ENCODE data around the gene PRODH2. TPM values are rescaled to one million over a fixed set of nuclear protein-coding genes. Genes with fewer than 3 reads are reported as not detected.

Gene PRODH2
- total RNA-seq, 1 experiment from 2014 or later: not detected

DNA sequence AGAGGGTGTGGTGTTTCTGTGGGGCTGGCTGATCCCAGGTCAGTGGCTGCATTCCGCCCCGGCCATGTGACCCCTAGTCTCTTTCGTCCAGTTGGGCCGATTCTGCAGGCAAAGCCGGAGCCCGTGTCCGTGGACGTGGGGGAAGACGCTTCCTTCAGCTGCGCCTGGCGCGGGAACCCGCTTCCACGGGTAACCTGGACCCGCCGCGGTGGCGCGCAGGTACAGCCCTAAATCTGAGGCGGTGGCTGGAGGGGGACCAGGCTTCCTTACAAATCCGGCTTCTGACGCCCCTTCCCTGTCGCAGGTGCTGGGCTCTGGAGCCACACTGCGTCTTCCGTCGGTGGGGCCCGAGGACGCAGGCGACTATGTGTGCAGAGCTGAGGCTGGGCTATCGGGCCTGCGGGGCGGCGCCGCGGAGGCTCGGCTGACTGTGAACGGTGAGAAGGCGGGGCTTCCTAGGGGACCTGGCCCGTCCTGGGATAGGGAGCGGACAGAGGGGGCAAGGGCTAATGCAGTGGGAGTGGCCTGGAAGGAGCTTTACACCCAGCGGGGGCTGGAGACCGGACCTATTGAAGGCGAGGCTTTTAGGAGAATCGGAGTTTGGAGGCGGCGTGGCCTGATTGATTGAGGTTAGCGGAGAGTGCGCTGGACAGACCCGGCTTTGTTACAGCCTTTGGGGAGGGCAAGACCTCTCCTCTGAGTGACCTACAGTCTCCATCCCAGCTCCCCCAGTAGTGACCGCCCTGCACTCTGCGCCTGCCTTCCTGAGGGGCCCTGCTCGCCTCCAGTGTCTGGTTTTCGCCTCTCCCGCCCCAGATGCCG is 48.4 kb upstream of the PRODH2 start:
- no peak overlapping the region for H2AFZ ChIP-seq
- H3K9me3 ChIP-seq (ENCODE audit: insufficient read depth, low read depth): no peaks in the 10 kb centered on the region
- no peak for DNase-seq
- CTCF ChIA-PET: no interaction called here
- POLR2A ChIA-PET (ENCODE audit: unreplicated experiment): no interaction called here
- no peak overlapping the region for H3K4me2 ChIP-seq
- H3K36me3 ChIP-seq (ENCODE audit: low read depth): no peaks in the 10 kb centered on the region
- no peaks in the 10 kb centered on the region for H3F3A ChIP-seq (ENCODE audit: insufficient read depth, low read depth)
- no peak overlapping the region for H3K4me3 ChIP-seq
- intact Hi-C loops (cut with micrococcal nuclease; ENCODE audit: unreplicated experiment): no loop called here
- no peaks in the 10 kb centered on the region for H4K20me1 ChIP-seq (ENCODE audit: insufficient read depth)
- no peaks in the 10 kb centered on the region for H3K4me1 ChIP-seq (replicated peaks; ENCODE audit: insufficient read depth)
- no TSS peak for BruUV-seq (replicated peaks)
- peaks cover 90% of the 10 kb centered on the region for H3K27me3 ChIP-seq (ENCODE audit: insufficient read depth, low read depth)
- H3K79me2 ChIP-seq (ENCODE audit: low read depth): no peaks in the 10 kb centered on the region
- no peak overlapping the region for H3K27ac ChIP-seq
- H3K9me2 ChIP-seq (ENCODE audit: insufficient read depth): no peaks in the 10 kb centered on the region
- TF ChIP-seq, protein P1, sequence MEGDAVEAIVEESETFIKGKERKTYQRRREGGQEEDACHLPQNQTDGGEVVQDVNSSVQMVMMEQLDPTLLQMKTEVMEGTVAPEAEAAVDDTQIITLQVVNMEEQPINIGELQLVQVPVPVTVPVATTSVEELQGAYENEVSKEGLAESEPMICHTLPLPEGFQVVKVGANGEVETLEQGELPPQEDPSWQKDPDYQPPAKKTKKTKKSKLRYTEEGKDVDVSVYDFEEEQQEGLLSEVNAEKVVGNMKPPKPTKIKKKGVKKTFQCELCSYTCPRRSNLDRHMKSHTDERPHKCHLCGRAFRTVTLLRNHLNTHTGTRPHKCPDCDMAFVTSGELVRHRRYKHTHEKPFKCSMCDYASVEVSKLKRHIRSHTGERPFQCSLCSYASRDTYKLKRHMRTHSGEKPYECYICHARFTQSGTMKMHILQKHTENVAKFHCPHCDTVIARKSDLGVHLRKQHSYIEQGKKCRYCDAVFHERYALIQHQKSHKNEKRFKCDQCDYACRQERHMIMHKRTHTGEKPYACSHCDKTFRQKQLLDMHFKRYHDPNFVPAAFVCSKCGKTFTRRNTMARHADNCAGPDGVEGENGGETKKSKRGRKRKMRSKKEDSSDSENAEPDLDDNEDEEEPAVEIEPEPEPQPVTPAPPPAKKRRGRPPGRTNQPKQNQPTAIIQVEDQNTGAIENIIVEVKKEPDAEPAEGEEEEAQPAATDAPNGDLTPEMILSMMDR (conservative IDR thresholded peaks at IDR 0.05): no peak
- TF ChIP-seq EZH2 (IDR thresholded peaks at IDR 0.05; ENCODE audit: low read depth): no peak

GRCh38 chr19:35860436-35860817 is 47.8 kb upstream of the PRODH2 start:
- intact Hi-C loops (cut with micrococcal nuclease; ENCODE audit: unreplicated experiment): no loop called here
- Histone ChIP-seq H3K9me2 (ENCODE audit: insufficient read depth) (no peaks in the 10 kb centered on the region), H3K4me2 (no peak overlapping the region), H4K20me1 (ENCODE audit: insufficient read depth) (no peaks in the 10 kb centered on the region), H3K4me3 (no peak overlapping the region), H3K36me3 (ENCODE audit: low read depth) (no peaks in the 10 kb centered on the region), H2AFZ (no peak overlapping the region), H3F3A (ENCODE audit: insufficient read depth, low read depth) (no peaks in the 10 kb centered on the region), H3K79me2 (ENCODE audit: low read depth) (no peaks in the 10 kb centered on the region), H3K4me1 (replicated peaks; ENCODE audit: insufficient read depth) (no peaks in the 10 kb centered on the region), H3K27ac (no peak overlapping the region), H3K9me3 (ENCODE audit: insufficient read depth, low read depth) (no peaks in the 10 kb centered on the region), H3K27me3 (ENCODE audit: insufficient read depth, low read depth) (peaks cover 89% of the 10 kb centered on the region)
- BruUV-seq (replicated peaks): no TSS peak
- CTCF ChIA-PET: no interaction called here
- DNase-seq: no peak
- POLR2A ChIA-PET (ENCODE audit: unreplicated experiment): no interaction called here
- TF ChIP-seq, protein P1 (conservative IDR thresholded peaks at IDR 0.05): no peak
- TF ChIP-seq EZH2 (IDR thresholded peaks at IDR 0.05; ENCODE audit: low read depth): no peak

DNA sequence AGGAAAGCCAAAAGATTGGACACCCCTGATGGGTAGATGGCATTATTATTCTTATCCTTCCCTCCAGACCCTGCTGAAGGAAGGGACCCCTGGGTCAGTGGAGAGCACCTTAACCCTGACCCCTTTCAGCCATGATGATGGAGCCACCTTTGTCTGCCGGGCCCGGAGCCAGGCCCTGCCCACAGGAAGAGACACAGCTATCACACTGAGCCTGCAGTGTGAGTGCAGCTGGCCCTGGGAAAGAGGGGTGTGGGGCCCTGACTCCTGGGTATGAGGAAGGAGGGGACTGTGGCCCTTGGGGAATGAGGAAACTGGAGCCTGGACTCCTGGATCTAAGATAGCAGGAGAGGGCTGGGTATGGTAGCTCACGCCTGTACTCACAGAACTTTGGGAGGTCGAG is 46.8 kb upstream of the PRODH2 start:
- Histone ChIP-seq H3K79me2 (ENCODE audit: low read depth) (no peaks in the 10 kb centered on the region), H4K20me1 (ENCODE audit: insufficient read depth) (no peaks in the 10 kb centered on the region), H3K27me3 (ENCODE audit: insufficient read depth, low read depth) (peaks cover 91% of the 10 kb centered on the region), H2AFZ (no peak overlapping the region), H3K4me3 (no peak overlapping the region), H3K4me1 (replicated peaks; ENCODE audit: insufficient read depth) (no peaks in the 10 kb centered on the region), H3K27ac (no peak overlapping the region), H3K36me3 (ENCODE audit: low read depth) (no peaks in the 10 kb centered on the region), H3K9me2 (ENCODE audit: insufficient read depth) (no peaks in the 10 kb centered on the region), H3K4me2 (no peak overlapping the region), H3F3A (ENCODE audit: insufficient read depth, low read depth) (no peaks in the 10 kb centered on the region), H3K9me3 (ENCODE audit: insufficient read depth, low read depth) (no peaks in the 10 kb centered on the region)
- POLR2A ChIA-PET (ENCODE audit: unreplicated experiment): interaction anchor here (0.6 kb wide), 1 partner anchor 197 kb away, joined by 6 read pairs; no protein-coding TSS in a partner anchor
- CTCF ChIA-PET: no interaction called here
- no peak for TF ChIP-seq EZH2 (IDR thresholded peaks at IDR 0.05; ENCODE audit: low read depth)
- TF ChIP-seq, protein P1 (conservative IDR thresholded peaks at IDR 0.05): no peak
- intact Hi-C loops (cut with micrococcal nuclease; ENCODE audit: unreplicated experiment): no loop called here
- DNase-seq: no peak
- no TSS peak for BruUV-seq (replicated peaks)
